Measurements from ENCODE around the gene ST8SIA5.

GRCh38 chr18:46721331-46721730, 35.5 kb downstream of the ST8SIA5 start:
- TF ChIP-seq EZH2 (IDR thresholded peaks at IDR 0.05; ENCODE audit: borderline replicate concordance, low read depth, low read length, severe bottlenecking) (no peak), CTCF (IDR thresholded peaks at IDR 0.05; ENCODE audit: borderline replicate concordance, extremely low read depth, low read length, poor library complexity, severe bottlenecking) (no peak)
